Hippocampal formation (tissue), 2 donors: ENCODE measurements around the gene ITGB7.

Source experiments
- DNase-seq, 2 donors: peaks; one replicate each; lab custom pipeline; 2025; lab: John Stamatoyannopoulos, UW

The ITGB7 gene

GRCh38 chr12:53198486-53199110 lies 8.5 kb downstream of the ITGB7 start:
- no peak for DNase-seq

- no peak for DNase-seq
These were observed 9.9 kb downstream of the ITGB7 start for GRCh38 chr12:53197011-53197640.

- DNase-seq, result no peak
These were observed 10.6 kb downstream of the ITGB7 start for GRCh38 chr12:53196486-53196885.

GRCh38 chr12:53195516-53196420 lies 11.3 kb downstream of the ITGB7 start:
- no peak for DNase-seq

GRCh38 chr12:53194973-53195372 lies 12.1 kb downstream of the ITGB7 start:
- DNase-seq, result no peak

GRCh38 chr12:53193985-53194716 lies 12.9 kb downstream of the ITGB7 start:
- DNase-seq, result no peak

- DNase-seq, result no peak
These were observed 14.0 kb downstream of the ITGB7 start for GRCh38 chr12:53193040-53193439.

- DNase-seq, result no peak
These were observed 14.5 kb downstream of the ITGB7 start for GRCh38 chr12:53192531-53193021.

- DNase-seq, result no peak
These were observed 15.0 kb downstream of the ITGB7 start for GRCh38 chr12:53191885-53192530.

GRCh38 chr12:53191096-53191884 lies 15.8 kb downstream of the ITGB7 start:
- no peak for DNase-seq

- DNase-seq, result no peak
These were observed 16.8 kb downstream of the ITGB7 start for GRCh38 chr12:53190108-53190729.

GRCh38 chr12:53187145-53187899 lies 19.7 kb downstream of the ITGB7 start:
- DNase-seq, result no peak

GRCh38 chr12:53186745-53187144 lies 20.3 kb downstream of the ITGB7 start:
- DNase-seq, result no peak

- DNase-seq, result no peak
These were observed 21.4 kb downstream of the ITGB7 start for GRCh38 chr12:53185582-53186153.

GRCh38 chr12:53184828-53185227 lies 22.2 kb downstream of the ITGB7 start:
- DNase-seq, result no peak

GRCh38 chr12:53182903-53183302 lies 24.1 kb downstream of the ITGB7 start:
- no peak for DNase-seq

GRCh38 chr12:53181935-53182334 lies 25.1 kb downstream of the ITGB7 start:
- DNase-seq, result no peak

- peak; percentile 63 to 88 for DNase-seq
These were observed 26.0 kb downstream of the ITGB7 start for GRCh38 chr12:53180931-53181645.
